H7 (cell line): Measurements from ENCODE around the gene ROGDI. TPM values are rescaled to one million over a fixed set of nuclear protein-coding genes. Genes with fewer than 3 reads are reported as not detected.
A peak's percentile ranks its signal among the peaks of the same experiment; 100 is the strongest.

Source experiments
- DNase-seq: peaks from one replicate; pipeline ENCODE4 v3.0.0; 2012
- H3K27me3 ChIP-seq: 2 replicates; pipeline ENCODE4 v1.6.0; 2011; ENCODE audit warnings: mild to moderate bottlenecking, low read length; ENCODE audit not compliant: control insufficient read depth, insufficient read depth
- H3K36me3 ChIP-seq: replicated peaks from 2 replicates; pipeline ENCODE4 v1.5.1; 2011; ENCODE audit warnings: low read length; ENCODE audit not compliant: control insufficient read depth, insufficient read depth
- H3K4me3 ChIP-seq: 2 replicates; pipeline ENCODE4 v1.5.1; 2011; ENCODE audit warnings: low read depth, mild to moderate bottlenecking, control low read depth, low read length, moderate library complexity; ENCODE audit not compliant: insufficient read depth
- total RNA-seq: library from RNA; depleted of rRNA; stranded (reverse); fragments of >200 nt; shearing (Covaris generic); gene quantifications from 2 replicates; pipeline ENCODE4 v1.2.3, GENCODE V29; 2014

Gene ROGDI
- total RNA-seq, 1 experiment from 2014 or later, result 37.0 TPM

DNA sequence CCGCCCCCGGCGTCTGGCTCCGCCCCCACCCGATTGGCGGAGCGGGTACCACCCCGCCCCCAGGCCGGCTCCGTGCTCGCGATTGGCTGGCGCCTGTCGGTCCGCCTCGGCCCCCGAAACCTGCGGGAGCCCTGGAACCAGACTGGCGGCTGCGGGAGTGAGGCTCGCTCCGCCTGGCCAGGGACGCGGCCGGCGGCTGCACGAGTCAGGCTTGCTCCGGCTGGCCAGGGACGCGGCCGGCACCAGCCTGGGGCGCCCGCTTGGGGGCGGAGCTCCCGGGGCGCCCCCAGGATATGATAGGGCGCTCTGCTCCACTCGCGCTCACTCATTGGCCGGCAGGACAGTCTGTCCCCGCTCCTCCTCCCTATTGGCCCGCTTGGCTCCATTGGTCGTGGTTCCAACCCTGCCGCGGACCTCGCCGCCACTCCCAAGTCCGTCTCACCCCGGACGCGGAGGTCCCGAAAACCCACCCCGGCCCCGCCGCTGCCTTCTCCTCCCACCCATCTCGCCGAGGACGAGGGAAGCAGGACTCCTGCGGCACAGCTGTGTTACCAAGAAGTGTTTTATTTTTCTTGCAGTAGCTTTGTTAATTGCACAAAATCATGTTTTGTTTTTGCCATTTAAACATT lies 340 bp upstream of the ROGDI start:
- Histone ChIP-seq H3K27me3 (no peaks in the 10 kb centered on the region), H3K36me3 (peaks cover 7% of the 10 kb centered on the region), H3K4me3 (peak overlapping the region; percentile 63)
- DNase-seq, result peak; percentile 100

DNA sequence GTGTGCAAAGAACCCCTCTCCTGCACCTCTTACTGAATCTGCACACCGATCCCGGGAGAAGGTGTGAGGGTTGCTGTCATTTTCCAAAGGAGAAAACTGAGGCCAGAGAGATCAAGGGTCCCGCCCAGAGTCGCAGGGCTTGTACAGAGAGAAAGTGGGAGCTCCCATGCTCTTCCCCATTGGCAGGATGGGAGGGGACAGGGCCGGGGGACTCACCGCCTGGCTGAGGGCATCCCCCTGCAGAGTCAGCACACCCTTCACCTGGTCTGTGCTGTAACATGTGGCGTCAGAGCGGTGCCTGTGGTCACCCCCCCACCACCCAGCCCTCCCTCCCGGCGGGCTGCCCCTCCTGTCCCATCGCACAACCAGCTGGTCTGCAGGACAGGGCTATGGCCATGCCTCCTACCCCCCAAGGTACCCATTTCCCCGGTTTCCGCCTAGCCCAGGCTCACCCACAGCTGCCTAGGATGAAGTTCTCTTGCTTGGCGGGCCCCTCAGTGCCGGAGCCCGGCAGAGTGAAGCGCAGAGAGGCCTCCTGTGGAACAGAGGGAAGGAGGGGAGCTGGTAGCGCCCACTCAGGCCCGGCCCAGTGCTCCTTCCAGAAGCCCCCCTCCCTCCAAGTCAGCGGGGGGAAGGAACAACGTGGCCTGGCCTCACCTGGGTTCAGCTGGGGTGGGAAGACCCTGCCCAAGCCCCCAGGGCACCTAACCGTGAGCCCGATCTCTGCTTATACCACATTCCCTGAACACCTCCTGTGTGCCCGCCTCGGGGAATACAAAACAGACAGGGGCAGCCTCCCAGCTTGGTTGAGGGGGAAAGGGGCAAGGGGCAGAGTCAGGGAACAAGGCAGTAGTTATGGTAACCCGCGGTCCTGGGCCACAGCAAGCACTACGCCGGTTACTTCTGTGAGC lies 1.1 kb downstream of the ROGDI start:
- Histone ChIP-seq H3K36me3 (peaks cover 5% of the 10 kb centered on the region), H3K4me3 (peak overlapping the region; percentile 63), H3K27me3 (no peaks in the 10 kb centered on the region)
- DNase-seq, result peak; percentile 67

DNA sequence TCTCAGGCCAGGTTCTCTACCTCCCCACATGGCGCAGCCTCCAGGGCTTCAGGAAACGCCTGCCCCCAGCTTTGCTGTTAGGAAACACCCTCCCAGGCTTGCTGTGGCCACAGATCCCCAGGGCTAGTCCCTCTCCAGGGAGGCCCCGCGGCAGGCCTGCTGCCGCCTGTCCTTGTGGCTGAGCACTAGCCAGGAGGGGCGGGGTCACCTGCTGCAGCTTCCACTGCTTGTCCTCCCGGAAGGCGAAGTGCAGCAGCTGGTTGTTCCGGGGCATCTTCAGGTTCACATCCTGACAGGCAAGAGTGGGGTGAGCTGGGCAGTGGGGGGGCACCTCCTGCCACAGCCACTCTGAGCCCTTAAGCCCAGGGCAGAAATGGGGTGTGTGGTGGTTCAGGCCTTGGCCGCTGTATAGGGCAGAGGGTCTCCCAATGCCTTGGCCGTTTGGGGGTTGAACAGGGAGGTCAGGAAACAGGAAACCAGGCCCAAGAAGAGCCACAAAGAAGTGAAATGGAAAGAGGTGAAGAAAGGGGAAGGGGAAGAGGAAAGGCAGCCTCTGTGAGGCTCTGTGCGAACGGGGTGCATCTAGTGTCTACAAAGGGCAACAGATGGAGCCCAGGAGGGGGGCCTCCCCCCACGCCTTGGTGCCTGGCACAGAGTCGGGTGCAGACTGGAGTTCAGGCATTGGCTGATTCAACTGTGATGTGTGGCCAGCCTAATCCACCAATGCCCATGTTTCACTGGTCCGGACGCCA lies 2.0 kb downstream of the ROGDI start:
- DNase-seq, result peak; percentile 42
- Histone ChIP-seq H3K27me3 (no peaks in the 10 kb centered on the region), H3K4me3 (no peak overlapping the region), H3K36me3 (peaks cover 5% of the 10 kb centered on the region)

DNA sequence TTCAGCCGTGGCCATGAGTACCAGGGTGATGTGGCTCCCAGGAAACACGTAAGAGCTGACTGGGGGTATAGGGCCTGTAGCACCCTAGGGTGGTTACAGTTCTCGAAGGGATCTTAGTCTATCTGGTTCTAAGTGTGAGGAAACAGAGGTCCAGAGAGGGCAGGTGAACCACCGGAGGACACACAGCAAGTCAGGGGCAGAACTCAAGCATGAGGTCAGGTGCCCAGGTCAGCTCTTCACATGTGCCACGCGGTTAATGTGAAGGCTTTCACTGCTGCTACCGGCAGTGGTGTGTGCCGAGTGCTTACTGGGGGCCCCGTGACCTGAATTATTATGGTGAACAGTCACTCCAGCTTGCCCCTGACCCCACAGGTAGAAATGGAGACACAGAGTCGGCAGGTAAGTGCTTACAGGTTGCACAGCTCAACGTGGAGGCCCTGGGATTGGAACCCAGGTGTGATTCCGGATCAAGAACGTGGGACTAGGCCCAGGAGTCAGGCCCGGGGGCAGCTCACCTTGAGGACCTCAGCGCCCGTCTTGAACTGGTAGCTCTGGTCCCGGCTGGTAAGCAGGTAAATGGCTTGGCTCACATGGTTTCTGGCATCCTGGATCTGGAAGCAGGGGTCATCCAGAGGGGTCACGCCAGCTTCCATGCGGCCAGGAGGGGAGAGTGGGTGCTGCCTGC lies 3.1 kb downstream of the ROGDI start:
- H3K36me3 ChIP-seq, result no peaks in the 10 kb centered on the region; the same call in 1 of the 2 replicates
- no peaks in the 10 kb centered on the region for H3K27me3 ChIP-seq
- no peak for DNase-seq
- H3K4me3 ChIP-seq, result no peak overlapping the region

DNA sequence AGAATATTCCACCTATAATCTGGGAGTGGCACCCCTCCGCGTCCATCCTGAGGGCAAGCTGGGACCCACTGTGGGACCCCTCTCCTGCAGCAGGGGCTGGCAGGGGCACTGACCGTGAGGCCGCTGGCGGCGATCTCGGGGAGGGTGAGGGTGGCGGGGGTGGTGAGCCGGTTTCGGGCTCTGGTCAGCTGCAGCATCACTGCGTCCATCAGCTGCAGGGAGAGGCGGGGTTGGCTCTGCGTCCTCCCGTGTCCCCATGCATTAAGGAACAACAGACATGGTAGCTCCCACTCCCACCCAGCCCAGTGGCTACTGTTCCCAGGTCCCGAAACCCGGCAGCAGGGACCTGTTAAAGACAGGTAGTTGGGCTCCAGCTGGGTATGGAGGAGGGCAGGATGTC lies 4.0 kb downstream of the ROGDI start:
- Histone ChIP-seq H3K27me3 (no peaks in the 10 kb centered on the region), H3K36me3 (no peaks in the 10 kb centered on the region; the same call in 1 of the 2 replicates), H3K4me3 (no peak overlapping the region)
- no peak for DNase-seq

DNA sequence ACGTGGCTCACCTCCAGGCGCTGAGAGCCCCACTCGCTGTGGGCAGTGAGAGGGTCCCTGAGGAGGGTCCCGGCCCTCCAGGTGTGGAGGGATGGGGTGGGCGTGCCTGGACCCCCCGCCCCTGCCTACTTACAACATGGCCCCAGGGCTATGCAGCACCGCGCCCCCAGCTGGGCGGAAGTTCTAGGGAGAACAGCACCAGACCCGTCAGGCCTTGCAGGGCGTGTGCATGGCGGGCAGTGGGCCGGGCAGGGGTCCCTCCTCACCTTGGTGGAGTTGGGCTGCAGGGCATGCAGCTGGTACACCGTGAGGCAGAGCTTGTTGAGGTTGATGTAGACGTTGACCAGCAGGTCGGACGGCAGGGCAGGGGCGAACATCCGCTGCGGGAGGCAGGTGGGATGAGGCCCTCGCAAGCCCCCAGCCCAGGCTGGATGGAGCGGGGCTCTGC lies 4.6 kb downstream of the ROGDI start:
- no peaks in the 10 kb centered on the region for H3K27me3 ChIP-seq
- no peak overlapping the region for H3K4me3 ChIP-seq
- H3K36me3 ChIP-seq, result no peaks in the 10 kb centered on the region; the same call in 1 of the 2 replicates
- DNase-seq, result peak; percentile 31

DNA sequence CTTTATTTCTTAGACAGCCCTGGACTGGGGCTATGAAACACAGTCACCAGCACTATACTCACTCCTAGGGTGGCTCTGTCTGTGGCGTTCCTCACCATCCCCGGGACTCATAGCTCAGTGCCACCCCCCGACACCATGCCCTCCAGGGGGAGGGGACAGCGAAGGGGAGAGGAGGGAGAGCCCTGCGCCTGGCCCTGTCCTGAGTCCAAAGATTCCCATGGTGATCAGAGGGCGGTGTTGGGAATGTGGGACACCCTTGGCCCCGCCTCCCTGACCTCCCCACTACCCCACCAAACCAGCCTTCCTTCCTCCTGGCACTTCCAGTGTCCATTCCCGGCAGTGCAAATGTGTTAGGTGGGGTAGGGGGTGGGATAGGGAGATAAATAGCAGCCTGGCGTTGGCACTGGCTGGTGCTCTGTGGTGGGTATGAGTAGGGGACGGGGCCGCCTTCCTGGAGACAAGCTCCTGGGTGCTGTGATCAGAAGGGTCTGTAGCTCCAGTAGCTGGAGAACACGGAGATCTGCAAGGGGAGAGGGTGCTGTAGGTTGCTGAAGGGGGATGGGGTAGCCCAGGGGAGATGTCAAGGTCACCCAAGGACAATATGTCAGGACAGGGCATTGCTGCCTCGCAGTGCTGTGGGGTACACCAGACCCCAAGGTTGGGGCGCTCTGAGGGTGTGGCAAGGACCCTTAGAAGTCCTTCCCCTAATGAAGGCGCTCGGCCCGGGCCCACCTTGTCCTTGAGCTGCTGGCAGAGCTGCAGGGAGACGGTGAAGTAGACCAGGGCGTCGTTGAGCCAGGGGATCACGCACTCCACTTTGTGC lies 5.2 kb downstream of the ROGDI start:
- H3K27me3 ChIP-seq, result no peaks in the 10 kb centered on the region
- H3K4me3 ChIP-seq, result no peak overlapping the region
- H3K36me3 ChIP-seq, result no peaks in the 10 kb centered on the region; the same call in 1 of the 2 replicates
- no peak for DNase-seq

DNA sequence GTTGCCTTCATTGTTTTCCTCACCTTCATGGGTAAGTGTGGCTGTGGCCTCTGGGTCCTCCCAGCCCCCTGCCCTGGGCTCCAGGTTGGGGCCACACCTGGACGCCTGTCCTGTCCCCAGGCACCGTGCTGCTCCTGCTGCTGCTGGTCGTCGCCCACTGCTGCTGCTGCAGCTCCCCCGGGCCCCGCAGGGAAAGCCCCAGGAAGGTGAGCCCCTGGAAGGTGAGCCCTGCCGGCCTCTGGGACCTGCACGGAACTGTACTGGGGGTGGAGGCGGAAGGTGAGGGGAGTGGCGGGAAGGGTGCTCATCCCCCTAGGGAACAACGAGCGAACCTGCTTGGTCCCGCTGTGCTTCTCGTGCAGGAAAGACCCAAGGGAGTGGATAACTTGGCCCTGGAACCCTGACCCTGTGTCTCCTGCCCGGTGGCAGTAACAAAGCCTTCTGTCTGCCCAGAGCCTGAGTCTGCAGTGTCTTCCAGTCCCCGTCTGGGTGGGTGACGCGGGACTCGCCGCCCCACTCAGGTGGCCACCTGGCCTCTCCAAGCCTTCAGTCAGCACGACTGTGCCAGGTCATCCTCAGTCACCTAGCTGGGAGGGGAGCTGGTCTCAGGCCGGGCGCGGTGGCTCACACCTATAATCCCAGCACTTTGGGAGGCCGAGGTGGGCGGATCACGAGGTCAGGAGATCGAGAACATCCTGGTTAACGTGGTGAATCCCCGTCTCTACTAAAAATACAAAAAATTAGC lies 6.4 kb downstream of the ROGDI start:
- no peak overlapping the region for H3K4me3 ChIP-seq
- no peaks in the 10 kb centered on the region; the same call in 1 of the 2 replicates for H3K36me3 ChIP-seq
- no peak for DNase-seq
- H3K27me3 ChIP-seq, result no peaks in the 10 kb centered on the region

DNA sequence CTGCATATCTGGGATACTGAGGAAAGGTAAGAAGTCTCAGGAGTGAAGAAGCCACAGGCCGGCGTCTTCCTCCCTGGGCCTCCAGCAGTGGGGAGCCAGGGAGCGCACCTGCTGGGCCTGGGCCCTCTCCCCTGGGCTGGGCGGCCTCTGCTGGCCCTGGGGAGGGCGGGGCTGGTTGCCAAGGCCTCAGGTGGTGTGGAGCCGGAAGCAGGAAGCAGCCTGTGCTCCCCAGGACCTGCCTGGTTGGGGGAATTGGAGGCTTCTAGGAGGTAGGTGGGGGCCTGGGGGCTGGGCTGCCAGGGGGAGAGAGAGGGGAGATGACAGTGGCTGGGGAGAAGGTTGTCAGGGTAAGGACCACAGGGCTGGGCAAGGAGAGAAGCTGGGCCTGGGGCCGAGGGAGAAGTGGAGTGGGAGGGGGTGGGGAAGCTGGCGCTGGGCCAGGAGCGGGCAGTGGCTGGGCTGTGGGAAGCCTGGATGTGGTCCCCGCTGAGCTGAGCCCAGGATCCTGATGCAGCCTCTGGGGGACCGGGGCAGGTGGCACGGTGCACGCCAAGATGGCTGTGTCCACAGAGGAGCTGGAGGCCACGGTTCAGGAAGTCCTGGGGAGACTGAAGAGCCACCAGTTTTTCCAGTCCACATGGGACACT lies 7.1 kb downstream of the ROGDI start, which contains the start of gene SMIM22:
TSS of gene SMIM22 (plus strand) at position 189 of the 647 bp plus-strand sequence. CDS start at position 555, 366 bp downstream.
- H3K4me3 ChIP-seq, result no peak within 1 kb of the TSS
- H3K27me3 ChIP-seq, result no peaks in the 10 kb centered on the region
- H3K36me3 ChIP-seq, result no peaks in the 10 kb centered on the region; the same call in 1 of the 2 replicates
- DNase-seq, result no peak

DNA sequence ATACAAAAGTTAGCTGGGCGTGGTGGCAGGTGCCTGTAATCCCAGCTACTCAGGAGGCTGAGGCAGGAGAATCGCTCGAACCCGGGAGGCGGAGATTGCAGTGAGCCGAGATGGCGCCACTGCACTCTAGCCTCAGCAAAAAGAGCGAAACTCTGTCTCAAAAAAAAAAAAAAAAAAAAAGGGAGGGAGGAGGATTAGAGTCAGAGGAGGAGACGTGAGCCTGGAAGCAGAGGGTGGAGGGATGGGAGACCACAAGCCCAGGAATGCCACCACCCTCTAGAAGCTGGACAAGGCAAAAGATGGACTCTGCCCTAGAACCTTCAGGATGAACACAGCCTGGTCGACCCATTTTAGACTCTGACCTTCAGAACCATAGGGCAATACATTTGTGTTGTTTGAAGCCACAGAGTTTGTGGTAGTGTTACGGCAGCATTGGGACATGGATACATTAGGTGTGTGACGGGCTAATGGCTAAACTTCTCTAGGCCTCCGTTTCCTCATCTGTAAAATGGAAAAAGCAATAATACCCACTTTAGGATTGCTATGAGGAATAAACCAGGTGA lies 9.4 kb downstream of the ROGDI start:
- no peak overlapping the region for H3K4me3 ChIP-seq
- no peak for DNase-seq

DNA sequence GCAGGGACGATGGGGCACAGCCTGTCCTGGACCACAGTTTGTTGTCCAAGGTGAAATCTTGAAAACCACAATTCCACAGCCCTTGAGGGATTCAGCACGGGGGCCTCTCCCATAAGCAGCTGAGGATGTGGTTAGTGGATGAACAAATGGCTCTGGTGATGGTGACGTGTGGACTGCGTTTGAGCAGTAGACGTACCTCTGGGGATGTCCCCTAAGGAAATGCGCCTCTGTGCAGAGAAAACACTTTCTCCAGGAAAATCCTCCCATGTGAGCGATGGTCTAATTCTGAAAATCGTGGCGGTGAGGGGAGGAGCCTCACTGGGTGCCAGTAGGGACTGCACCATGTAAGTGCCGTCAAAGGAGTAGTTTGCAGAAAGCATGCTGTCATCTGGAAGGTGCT lies 11.6 kb downstream of the ROGDI start:
- Histone ChIP-seq H3K4me3 (no peak overlapping the region), H3K36me3 (no peaks in the 10 kb centered on the region), H3K27me3 (no peaks in the 10 kb centered on the region)
- no peak for DNase-seq

More for the DNA sequence above, 9.4 kb downstream of the ROGDI start:
- Histone ChIP-seq H3K27me3 (no peaks in the 10 kb centered on the region), H3K36me3 (no peaks in the 10 kb centered on the region)

DNA sequence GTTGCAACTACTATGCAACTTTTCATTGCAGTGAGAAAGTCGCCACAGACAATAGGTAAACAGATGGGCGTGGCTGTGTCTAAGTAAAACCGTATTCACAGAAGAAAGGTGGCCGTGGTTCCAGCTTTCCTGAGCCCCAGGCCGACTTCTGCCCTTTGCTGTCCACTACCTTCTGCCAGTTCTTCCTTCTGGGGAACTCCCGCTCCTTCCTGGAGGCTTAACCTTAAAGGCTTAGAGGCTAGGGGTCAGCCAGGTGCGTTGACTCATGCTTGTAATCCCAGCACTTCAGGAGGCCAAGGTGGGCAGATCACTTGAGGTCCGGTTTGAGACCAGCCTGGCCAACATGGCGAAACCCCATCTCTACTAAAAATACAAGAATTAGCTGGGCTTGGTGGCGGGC lies 12.2 kb downstream of the ROGDI start:
- Histone ChIP-seq H3K36me3 (no peaks in the 10 kb centered on the region), H3K27me3 (no peaks in the 10 kb centered on the region), H3K4me3 (no peak overlapping the region)
- no peak for DNase-seq
